Panc1 (cell line): ENCODE measurements around the gene ZNF665. TPM values are rescaled to one million over a fixed set of nuclear protein-coding genes. Genes with fewer than 3 reads are reported as not detected.

Experiments used
- ATAC-seq: fragments of 200-7000 bp; cut with Tn5 transposase; 2 replicates; pipeline ENCODE4 v1.9.1; 2020; ENCODE audit warnings: mild to moderate bottlenecking, moderate library complexity
- BruUV-seq: library from RNA; stranded (reverse); fragments of 400-500 nt; replicated peaks from 2 replicates; lab custom pipeline; 2021; lab: Mats Ljungman, UMichigan
- CTCF ChIA-PET: fragments of 300-600 bp; sonication (Branson Sonifier 250); formaldehyde crosslinking; loops from one replicate; lab custom pipeline; 2022; ENCODE audit warnings: antibody characterized with exemption; lab: Charles Lee
- POLR2A ChIA-PET: fragments of 300-600 bp; sonication (Branson Sonifier 250); formaldehyde crosslinking; loops from one replicate; lab custom pipeline; 2022; ENCODE audit warnings: antibody characterized with exemption; lab: Charles Lee
- DNase-seq: peaks from one replicate; pipeline ENCODE4 v3.0.0-alpha.2; 2010; ENCODE audit warnings: low read depth, low spot score
- H3K27ac ChIP-seq: 2 replicates; pipeline ENCODE4 v1.5.1; 2011; ENCODE audit warnings: mild to moderate bottlenecking, low read length, inconsistent platforms
- H3K27me3 ChIP-seq: fragments of 200-500 bp; sonication (Bioruptor generic); 2 replicates; pipeline ENCODE4 v1.6.0; 2014; ENCODE audit warnings: low read length, inconsistent platforms; ENCODE audit not compliant: control insufficient read depth, insufficient read depth
- H3K36me3 ChIP-seq: fragments of 200-500 bp; sonication (Bioruptor generic); 2 replicates; pipeline ENCODE4 v1.5.1; 2014; ENCODE audit warnings: inconsistent platforms, mild to moderate bottlenecking, low read length, moderate library complexity; ENCODE audit not compliant: control insufficient read depth, insufficient read depth
- H3K4me1 ChIP-seq: 2 replicates; pipeline ENCODE4 v1.5.1; 2011; ENCODE audit warnings: inconsistent platforms, mild to moderate bottlenecking, low read length, moderate library complexity; ENCODE audit not compliant: control insufficient read depth, insufficient read depth
- H3K4me3 ChIP-seq, 2 experiments: 2 replicates each; pipeline ENCODE4 v1.5.1; 2011 to 2012; ENCODE audit warnings: low read depth in 2 of 2, low read length in 2 of 2, mild to moderate bottlenecking in 2 of 2, inconsistent platforms in 1 of 2, moderate library complexity in 1 of 2
- H3K9me3 ChIP-seq: fragments of 200-500 bp; sonication (Bioruptor generic); 2 replicates; pipeline ENCODE4 v1.5.1; 2014; ENCODE audit warnings: low read depth, mild to moderate bottlenecking, inconsistent platforms, low read length, moderate library complexity; ENCODE audit not compliant: control insufficient read depth, insufficient read depth
- CTCF ChIP-seq: fragments of 450-650 bp; IDR thresholded peaks from 2 replicates; pipeline ENCODE4 v1.5.1; 2017; ENCODE audit warnings: mild to moderate bottlenecking
- POLR2AphosphoS5 ChIP-seq: IDR thresholded peaks from 2 replicates; pipeline ENCODE4 v1.6.1; 2012; ENCODE audit warnings: mild to moderate bottlenecking, low read depth, low read length, moderate library complexity
- REST ChIP-seq, 2 experiments: IDR thresholded peaks; 2 replicates each; pipeline ENCODE4 v1.6.1; 2011 to 2012; ENCODE audit warnings: low read depth in 2 of 2, control low read depth in 1 of 2, low read length in 1 of 2, mild to moderate bottlenecking in 1 of 2, moderate library complexity in 1 of 2; ENCODE audit not compliant: insufficient read depth in 1 of 2
- SIN3A ChIP-seq: IDR thresholded peaks from 2 replicates; pipeline ENCODE4 v1.6.1; 2012; ENCODE audit warnings: low read depth, mild to moderate bottlenecking, low read length, moderate library complexity, borderline replicate concordance; ENCODE audit not compliant: insufficient read depth
- TCF7L2 ChIP-seq: IDR thresholded peaks from 2 replicates; pipeline ENCODE4 v1.6.1; 2011; ENCODE audit warnings: mild to moderate bottlenecking, low read depth, low read length, inconsistent platforms
- in situ Hi-C: cut with HindIII; loops from 2 replicates; pipeline ENCODE4 v1.10.0; 2016; ENCODE audit warnings: low sequenced_read_pairs, low pct_unique_long_range_greater_than_20kb
- intact Hi-C: fragments of 100-400 bp; cut with micrococcal nuclease; formaldehyde crosslinking; loops from one replicate; pipeline ENCODE4 v1.10.0; 2022; ENCODE audit not compliant: unreplicated experiment
- total RNA-seq: library from RNA; stranded (reverse); gene quantifications from one replicate; pipeline ENCODE4 v1.2.1, GENCODE V29; 2021; ENCODE audit not compliant: unreplicated experiment

ZNF665 gene
- total RNA-seq, 1 experiment from 2014 or later, result 7.0 TPM

- ChIA-PET POLR2A (no interaction called here), CTCF (no interaction called here)
- Histone ChIP-seq H3K36me3 (no peaks in the 10 kb centered on the region), H3K27ac (no peak overlapping the region), H3K4me3 (no peak overlapping the region), H3K4me1 (peaks cover 5% of the 10 kb centered on the region; the same call in 1 of the 2 replicates), H3K27me3 (no peaks in the 10 kb centered on the region), H3K9me3 (peaks cover 43% of the 10 kb centered on the region)
- intact Hi-C loops, result no loop called here
- BruUV-seq, result no TSS peak
- no peak for TF ChIP-seq POLR2AphosphoS5
- no peak for TF ChIP-seq REST (IDR thresholded peaks at IDR 0.05; ENCODE audit: insufficient read depth in 1 of 2, low read depth in 2 of 2, low read length in 1 of 2)
- no peak for TF ChIP-seq SIN3A
- TF ChIP-seq TCF7L2, result no peak
- TF ChIP-seq CTCF, result no peak
- ATAC-seq (no peak), DNase-seq (no peak)
- in situ Hi-C loops, result no loop called here
Observed at GRCh38 chr19:53160350-53160749, 32.8 kb downstream of the ZNF665 start.

- ChIA-PET CTCF (no interaction called here), POLR2A (interaction anchor here (0.7 kb wide), 2 partner anchors 9 to 153 kb away, joined by 3 to 8 read pairs; no protein-coding TSS in a partner anchor)
- in situ Hi-C loops, result no loop called here
- peak; percentile 46 for ATAC-seq
- TF ChIP-seq CTCF (no peak), SIN3A (no peak; the same call in 1 of the 2 replicates), TCF7L2 (no peak), POLR2AphosphoS5 (no peak), REST (IDR thresholded peaks at IDR 0.05; ENCODE audit: insufficient read depth in 1 of 2, low read depth in 2 of 2, low read length in 1 of 2) (no peak)
- peaks cover 27% of the 10 kb centered on the region; the same call in 1 of the 2 replicates for H3K9me3 ChIP-seq
- peak overlapping the region; percentile 75 for H3K27ac ChIP-seq
- peak overlapping the region; percentile 52 to 84 for H3K4me3 ChIP-seq
- no peak for DNase-seq
- no peaks in the 10 kb centered on the region for H3K27me3 ChIP-seq
- intact Hi-C loops, result no loop called here
- no TSS peak for BruUV-seq
- no peaks in the 10 kb centered on the region for H3K36me3 ChIP-seq
- peaks cover 5% of the 10 kb centered on the region; the same call in 1 of the 2 replicates for H3K4me1 ChIP-seq
Observed at GRCh38 chr19:53158119-53158656, 35.0 kb downstream of the ZNF665 start.
